ENCODE data around the gene SLCO3A1.

DNA sequence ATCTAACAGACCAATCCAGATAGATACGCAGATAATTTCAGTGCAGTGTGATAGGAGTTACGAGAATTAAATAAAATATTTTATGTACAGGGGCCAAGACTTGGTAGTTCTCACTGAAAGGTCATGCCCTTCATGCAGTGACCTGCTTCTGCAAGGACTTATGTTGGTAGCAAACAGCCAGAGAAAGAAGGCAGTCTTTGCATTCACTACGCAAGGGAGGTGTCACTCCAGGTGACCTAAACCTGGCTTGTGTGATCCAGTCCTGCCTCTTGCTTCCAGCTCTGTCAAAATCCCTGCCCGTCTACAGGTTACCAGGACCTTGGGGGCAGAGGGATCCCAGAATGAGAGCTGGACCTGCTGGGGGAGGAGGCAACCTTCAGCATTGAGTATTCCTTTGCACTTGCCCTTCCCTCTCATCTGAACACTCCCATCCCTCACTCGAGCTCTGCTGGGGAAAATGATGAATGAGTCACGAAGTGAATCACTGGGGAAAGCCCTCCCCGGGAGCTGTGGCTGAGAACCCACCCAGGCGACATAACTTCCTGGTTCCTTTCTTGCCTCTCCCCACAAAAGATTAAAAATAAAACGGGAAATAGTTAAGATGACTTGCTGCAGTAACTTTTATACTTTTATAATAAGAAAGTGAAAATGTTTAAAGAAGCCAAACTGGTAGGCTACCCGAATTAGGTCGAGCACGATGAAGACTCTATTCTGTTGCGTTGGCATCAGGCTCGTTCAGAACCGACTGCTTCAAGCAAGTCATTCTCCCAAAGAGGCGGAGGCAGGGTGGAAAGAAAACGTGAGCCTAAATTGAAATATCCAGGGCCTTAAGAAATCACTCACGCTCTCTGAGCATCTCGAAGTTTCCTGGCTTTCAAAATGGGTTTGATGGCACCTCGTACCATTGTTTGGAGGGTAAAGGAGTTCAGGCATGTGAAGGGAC, 216.1 kb downstream of the SLCO3A1 start:
- TF ChIP-seq, protein P1, sequence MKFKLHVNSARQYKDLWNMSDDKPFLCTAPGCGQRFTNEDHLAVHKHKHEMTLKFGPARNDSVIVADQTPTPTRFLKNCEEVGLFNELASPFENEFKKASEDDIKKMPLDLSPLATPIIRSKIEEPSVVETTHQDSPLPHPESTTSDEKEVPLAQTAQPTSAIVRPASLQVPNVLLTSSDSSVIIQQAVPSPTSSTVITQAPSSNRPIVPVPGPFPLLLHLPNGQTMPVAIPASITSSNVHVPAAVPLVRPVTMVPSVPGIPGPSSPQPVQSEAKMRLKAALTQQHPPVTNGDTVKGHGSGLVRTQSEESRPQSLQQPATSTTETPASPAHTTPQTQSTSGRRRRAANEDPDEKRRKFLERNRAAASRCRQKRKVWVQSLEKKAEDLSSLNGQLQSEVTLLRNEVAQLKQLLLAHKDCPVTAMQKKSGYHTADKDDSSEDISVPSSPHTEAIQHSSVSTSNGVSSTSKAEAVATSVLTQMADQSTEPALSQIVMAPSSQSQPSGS (CRISPR knock-in tag; IDR thresholded peaks at IDR 0.05; ENCODE audit: borderline replicate concordance, low read depth) = no peak
- TF ChIP-seq FOXK1 (CRISPR knock-in tag; IDR thresholded peaks at IDR 0.05) (no peak), RELA (CRISPR knock-in tag; IDR thresholded peaks at IDR 0.05; ENCODE audit: borderline replicate concordance) (no peak), SP1 (CRISPR knock-in tag; conservative IDR thresholded peaks at IDR 0.05) (no peak), TCF7 (CRISPR knock-in tag; IDR thresholded peaks at IDR 0.05; ENCODE audit: low read depth) (no peak), GABPB1 (CRISPR knock-in tag; IDR thresholded peaks at IDR 0.05) (no peak)
- TF ChIP-seq, protein P2, sequence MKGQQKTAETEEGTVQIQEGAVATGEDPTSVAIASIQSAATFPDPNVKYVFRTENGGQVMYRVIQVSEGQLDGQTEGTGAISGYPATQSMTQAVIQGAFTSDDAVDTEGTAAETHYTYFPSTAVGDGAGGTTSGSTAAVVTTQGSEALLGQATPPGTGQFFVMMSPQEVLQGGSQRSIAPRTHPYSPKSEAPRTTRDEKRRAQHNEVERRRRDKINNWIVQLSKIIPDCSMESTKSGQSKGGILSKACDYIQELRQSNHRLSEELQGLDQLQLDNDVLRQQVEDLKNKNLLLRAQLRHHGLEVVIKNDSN (CRISPR knock-in tag; IDR thresholded peaks at IDR 0.05) = no peak
- TF ChIP-seq, protein P3, sequence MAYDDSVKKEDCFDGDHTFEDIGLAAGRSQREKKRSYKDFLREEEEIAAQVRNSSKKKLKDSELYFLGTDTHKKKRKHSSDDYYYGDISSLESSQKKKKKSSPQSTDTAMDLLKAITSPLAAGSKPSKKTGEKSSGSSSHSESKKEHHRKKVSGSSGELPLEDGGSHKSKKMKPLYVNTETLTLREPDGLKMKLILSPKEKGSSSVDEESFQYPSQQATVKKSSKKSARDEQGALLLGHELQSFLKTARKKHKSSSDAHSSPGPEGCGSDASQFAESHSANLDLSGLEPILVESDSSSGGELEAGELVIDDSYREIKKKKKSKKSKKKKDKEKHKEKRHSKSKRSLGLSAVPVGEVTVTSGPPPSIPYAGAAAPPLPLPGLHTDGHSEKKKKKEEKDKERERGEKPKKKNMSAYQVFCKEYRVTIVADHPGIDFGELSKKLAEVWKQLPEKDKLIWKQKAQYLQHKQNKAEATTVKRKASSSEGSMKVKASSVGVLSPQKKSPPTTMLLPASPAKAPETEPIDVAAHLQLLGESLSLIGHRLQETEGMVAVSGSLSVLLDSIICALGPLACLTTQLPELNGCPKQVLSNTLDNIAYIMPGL (CRISPR knock-in tag; IDR thresholded peaks at IDR 0.05) = no peak
- TF ChIP-seq, protein P4, sequence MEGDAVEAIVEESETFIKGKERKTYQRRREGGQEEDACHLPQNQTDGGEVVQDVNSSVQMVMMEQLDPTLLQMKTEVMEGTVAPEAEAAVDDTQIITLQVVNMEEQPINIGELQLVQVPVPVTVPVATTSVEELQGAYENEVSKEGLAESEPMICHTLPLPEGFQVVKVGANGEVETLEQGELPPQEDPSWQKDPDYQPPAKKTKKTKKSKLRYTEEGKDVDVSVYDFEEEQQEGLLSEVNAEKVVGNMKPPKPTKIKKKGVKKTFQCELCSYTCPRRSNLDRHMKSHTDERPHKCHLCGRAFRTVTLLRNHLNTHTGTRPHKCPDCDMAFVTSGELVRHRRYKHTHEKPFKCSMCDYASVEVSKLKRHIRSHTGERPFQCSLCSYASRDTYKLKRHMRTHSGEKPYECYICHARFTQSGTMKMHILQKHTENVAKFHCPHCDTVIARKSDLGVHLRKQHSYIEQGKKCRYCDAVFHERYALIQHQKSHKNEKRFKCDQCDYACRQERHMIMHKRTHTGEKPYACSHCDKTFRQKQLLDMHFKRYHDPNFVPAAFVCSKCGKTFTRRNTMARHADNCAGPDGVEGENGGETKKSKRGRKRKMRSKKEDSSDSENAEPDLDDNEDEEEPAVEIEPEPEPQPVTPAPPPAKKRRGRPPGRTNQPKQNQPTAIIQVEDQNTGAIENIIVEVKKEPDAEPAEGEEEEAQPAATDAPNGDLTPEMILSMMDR (IDR thresholded peaks at IDR 0.05) = no peak
